ENCODE data around the gene WEE2.
"Not testable (repeated sequence)": the region's sequence is repeated elsewhere in the genome, so short reads cannot be mapped to it uniquely, and the experiment has no call there.

WEE2 gene

DNA sequence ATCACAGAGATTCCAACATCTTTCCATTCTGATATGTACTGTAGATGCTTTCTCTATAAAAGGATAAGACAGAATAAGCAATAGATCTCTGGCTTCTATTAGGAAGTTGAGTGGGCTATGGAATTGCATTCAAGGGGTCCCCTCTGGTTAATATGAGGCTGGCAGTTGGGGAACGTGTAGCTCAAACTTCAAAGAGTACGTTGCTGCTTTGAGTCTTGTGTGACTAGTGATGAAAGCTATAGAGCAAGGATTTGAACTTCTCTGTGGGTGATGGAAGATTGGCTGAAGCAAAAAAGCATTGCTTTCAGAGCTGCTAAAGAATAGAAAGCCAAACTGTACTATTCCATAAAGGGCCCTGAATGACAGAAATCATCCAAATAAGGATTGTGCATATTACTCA is 6.4 kb downstream of the WEE2 start:
- no peak for DNase-seq (ENCODE audit: low read depth in 2 of 2)

DNA sequence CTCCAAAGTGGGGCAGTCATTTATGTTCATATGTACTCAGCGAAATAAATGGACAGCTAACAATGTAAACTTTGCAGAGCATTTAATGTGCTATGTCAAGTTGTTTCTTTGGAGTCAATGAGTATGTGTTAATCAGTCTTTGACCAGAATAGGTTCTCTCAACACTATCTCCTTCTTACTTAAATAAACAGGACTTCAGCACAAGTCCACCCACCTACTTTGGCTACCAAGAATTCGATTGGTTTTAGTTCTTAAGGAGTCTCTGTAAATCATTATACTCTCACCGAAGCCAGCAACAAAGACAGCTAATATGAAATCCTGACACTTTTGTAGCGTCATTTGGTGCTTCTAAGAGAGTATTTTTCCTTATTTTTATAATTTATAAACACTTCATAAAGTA is 6.9 kb downstream of the WEE2 start:
- DNase-seq (ENCODE audit: low read depth in 2 of 2), result no peak

DNA sequence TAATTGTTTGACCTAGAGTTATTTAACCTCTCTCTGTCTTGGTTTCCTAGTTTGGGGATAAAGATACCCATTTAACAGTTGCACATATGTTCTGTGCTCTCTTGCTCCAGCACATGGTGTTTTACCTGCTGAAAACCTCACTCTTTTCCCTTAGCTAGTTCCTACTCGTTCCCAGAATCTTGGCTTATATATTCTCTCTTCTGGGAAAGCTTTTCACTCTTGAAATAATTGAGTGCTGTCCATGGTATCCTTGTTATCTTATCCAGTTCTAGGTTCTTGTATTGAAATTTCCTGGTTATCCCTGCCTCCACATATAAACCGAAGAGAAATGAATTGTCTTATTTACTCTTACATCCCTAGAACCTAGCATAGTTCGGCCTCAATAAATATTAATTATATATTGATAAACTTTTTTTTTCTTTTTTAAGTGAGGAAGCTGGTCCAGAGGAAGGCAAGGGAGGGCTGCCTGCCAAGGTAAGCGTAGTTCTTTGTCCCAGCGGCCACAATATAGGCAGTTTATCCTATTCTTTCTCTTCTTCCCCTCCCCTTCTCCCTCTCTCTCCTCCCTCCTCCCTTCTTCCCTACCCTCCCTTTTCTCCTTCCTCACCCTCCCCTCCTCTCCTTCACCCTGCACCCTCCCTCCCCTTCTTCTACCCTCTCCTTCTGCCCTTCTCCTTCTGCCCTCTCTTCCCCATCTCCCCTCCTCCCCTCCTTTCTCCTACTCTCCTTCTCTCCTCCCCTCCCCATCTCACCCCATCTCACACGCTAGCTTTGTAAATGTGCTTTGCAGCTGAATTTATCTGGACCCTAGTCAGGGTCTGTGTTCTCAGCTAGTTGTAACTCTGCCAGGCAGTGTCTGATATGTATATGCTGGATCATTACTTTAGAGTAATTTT is 7.9 kb downstream of the WEE2 start:
- DNase-seq (ENCODE audit: low read depth in 2 of 2), result no peak

DNA sequence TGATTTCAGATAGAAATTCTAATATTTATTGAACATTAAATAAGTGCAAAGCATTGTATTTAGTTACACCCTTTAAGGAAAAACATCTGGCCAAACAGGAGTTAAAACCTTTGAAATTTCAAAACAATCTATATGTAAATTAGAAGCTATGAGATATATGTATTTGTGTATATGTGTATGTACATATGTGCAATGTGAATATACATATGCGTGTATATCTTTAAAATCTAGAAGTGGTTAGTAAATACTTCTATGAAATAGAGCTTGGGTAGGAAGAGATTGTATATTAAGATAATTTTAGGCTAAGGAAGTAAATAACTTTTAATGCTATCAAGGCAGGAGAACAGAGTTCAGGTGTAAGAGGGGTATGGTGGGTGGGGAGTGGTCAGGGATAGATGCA is 9.3 kb downstream of the WEE2 start:
- no peak for DNase-seq (ENCODE audit: low read depth in 2 of 2)

DNA sequence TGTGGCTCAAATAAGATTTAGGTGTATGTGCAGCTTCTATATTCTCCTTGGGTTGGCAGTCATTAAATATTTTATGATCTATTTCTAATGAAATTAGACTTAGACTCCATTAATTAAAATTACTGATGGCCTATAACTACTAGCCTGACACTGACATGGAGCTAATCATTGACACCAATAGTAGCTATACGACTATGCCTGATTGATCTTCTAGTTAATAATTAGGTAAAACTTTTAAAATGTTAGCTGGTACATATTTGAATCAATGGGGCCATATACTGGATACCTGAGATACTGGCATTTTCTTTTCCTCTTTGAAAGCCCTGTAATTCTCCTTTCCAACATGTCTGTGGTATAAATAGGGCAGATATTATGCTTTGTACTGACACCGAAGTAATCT is 14.4 kb downstream of the WEE2 start:
- DNase-seq (ENCODE audit: low read depth in 2 of 2), result no peak

DNA sequence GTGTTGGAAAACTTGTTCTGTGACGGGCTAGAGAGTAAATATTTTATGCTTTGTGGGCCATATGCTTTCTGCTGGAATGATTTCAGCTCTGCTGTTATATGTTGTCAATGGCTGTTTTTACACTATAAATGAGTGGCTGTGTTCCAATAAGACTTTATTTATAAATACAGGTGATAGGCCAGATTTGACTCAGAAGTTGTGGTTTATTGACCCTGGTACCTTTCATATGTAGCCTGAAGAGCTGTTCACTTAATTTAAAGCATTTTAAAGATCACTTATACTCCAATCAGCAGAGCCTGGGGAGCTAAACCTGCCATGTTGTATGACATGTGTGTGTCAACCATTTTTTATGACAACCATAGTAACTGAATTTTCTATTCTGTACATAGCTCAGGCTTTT is 20.9 kb downstream of the WEE2 start:
- no peak for DNase-seq (ENCODE audit: low read depth in 2 of 2)

DNA sequence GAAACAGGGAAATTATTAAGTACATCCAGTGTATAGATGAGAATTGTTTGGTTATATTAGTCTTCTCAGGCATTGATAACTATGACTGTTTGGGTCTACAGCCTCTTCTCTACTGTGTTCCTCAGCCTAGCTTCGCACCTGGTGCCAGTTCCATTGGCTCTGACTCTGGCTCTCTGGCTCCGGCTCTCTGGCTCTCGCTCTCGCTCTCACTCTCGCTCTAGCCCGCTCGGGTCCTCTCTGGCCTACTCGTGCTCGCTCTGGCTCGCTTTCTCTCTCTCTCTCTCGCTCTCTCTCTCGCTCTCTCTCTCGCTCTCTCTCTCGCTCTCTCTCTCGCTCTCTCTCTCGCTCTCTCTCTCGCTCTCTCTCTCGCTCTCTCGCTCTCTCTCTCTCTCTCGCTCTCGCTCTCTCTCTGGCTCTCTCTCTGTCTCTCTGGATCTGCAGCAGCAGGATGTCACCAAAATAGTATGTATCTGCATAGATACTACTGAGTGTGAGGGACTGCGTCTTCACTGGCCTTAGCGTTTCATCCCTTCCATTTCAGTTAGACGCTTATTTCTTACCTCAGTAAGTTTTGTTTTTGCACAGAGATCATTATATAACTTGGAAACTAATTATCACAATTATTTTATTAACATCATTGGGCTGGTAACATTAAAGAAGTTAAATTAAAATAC is 23.5 kb downstream of the WEE2 start:
- DNase-seq (ENCODE audit: low read depth in 2 of 2), result no peak

DNA sequence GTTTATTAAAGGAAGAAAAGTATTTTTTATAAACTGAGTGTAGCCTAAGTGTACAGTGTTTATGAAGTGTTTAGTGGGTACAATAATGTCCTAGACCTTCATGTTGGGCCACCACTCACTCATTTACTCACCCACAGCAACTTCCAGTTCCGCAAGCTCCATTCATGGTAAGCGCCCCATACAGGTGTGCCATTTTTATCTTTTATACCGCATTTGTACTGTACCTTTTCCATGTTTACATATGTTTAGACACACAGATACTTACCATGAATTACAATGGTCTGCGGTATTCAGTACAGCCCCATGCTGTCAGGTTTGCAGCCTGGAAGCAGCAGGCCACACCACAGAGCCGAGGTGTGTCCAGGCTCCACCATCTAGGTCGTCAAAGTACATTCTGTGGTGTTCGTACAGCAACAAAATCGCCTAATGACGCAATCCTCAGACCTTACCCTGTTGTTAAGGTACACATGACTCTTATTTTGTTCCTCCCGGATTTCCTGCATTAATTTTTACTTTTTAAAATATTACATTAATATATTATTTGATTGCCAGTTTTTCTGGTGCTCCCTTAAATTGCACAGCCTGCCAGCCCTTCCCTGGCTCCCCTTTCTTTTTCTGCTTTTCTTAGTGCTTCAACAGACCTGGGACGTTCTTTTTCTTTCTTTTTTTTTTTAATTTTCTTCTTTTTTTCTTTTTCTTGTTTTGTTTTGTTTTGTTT is 29.1 kb downstream of the WEE2 start:
- DNase-seq (ENCODE audit: low read depth in 2 of 2), result no peak

DNA sequence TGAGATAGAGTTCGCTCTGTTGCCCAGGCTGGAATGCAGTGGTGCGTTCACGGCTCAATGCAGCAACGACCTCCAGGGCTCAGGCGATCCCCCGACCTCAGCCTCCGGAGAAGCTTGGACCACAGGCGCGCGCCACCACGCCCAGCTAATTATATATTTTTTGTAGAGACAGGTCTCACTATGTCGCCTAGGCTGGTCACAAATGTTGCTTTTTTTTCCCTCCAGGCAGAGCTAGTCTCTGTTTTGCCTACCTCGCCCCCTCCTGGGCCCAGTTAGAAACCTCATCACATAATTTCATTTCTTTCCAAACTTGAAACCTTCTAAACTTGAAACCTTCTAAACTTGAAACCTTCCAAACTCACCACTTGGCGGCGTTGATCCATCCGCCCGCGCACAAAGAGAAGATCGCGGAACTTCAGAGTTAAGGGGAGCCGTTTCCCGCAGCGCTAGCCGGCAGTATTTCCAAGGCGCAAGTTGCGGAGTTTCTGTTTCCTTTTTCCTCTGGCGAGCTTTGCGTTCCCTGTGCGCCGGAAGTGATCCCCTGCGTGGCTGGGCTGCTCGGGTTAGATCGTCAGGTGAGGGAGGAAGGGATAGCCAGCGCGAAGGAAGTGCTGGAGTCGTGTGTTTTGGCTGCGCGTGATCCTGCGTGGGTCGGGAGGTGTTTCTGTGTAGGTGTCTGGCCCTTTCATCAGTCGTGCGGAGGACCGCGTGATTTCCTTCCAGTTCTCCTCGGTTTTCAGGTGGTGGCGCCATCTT is 29.9 kb downstream of the WEE2 start, which contains the start of gene SSBP1:
Gene SSBP1, plus strand, starts transcription at position 523 of the 756 bp plus-strand sequence. CDS start 809 bp downstream, outside the sequence.
- peak; percentile 71 to 83 for DNase-seq (ENCODE audit: low read depth in 2 of 2)

DNA sequence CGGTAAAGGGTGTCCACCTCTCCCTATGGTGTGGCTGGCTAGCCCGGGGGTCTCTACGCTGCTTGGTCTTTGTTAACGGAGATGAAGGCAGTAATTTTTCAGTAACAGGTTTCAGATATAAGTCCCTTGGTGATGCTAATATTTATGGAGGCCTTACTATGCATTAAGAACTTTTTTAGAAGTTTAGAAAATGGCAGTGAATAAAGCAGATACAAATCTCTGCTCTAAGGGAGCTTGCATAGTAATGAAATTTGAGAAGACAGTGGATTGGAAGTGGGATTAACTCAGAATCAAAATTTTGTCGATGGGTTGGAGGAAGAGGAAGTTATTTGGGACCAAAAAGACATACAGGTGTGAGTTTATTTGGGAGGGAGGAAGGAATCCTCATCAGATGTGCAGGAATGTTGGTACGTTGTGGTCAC is 30.4 kb downstream of the WEE2 start:
- no peak for DNase-seq (ENCODE audit: low read depth in 2 of 2)

DNA sequence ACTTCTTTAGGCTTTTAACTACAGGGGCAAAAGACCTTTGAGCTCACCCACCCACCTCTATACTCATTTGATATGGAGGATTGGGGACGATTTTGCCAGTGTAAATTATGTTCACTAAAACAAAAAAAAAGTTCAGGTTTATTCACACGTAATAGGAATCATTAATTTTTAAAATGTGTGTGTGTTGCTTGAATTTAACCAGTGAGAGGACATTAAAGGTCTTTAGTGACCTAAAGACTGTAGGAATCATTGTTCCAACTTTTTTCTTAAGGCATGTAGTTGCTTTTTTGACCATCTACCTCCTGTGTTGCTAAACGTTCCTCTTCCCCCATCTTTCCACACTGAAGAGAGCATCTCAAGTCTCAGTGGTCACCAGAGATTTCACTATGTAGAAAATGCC is 31.1 kb downstream of the WEE2 start:
- no peak for DNase-seq (ENCODE audit: low read depth in 2 of 2)

DNA sequence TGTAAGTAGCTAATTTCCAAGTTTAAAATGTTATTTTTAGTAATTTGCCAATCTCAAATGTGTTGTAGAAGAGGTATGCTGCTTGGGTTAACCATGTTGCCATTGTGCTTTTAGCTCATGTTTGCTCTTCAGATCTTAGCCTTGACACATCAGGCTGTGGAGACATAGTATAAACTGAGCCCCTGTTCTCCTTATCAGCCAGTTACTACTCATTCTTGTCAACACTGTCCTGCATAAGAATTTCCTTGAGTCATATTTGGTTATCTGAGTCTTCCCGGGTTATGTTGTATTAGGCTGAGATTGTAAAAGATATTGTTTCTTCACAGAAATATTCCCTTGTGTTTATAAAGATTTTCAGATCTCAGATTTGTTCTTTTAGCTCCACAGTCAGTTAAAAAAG is 34.1 kb downstream of the WEE2 start:
- no peak for DNase-seq (ENCODE audit: low read depth in 2 of 2)

DNA sequence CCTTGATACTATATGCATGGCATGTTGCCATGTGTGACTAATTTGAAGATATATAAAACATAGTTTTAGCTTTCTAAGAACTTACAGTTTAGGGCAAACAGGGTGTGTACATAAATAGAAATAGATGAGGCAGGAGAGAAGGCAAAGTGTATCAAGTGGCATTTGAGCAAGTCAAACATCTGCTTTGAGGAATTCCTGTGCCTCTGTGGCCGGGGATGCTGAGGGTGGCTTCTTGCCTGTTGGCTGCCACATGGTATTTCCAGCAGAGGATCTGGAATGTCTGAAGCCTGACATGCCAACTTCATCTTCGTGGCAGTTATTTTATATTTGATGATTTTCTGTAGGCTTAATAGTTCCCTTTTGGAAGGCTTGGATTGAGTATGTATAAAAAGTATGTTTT is 36.0 kb downstream of the WEE2 start:
- no peak for DNase-seq (ENCODE audit: low read depth in 2 of 2)

DNA sequence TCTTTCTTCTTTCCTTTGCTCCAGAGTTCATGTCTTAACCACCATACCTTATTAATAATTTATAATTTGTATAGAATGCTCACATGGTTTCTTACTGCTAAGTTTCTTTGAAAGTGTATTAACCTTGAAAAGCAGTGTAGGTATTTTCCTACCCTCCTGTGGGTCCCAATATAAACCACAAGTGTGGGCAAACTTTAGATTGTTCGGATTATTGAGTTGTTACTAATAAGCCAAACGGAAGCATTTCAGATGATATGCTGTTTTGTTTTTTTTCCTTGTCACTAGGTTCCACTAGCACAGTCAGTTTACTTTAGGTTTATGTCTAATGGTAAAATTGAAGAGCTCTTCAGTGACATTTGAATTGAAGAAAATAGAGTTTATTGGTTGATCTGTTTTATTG is 40.2 kb downstream of the WEE2 start:
- DNase-seq (ENCODE audit: low read depth in 2 of 2), result no peak

DNA sequence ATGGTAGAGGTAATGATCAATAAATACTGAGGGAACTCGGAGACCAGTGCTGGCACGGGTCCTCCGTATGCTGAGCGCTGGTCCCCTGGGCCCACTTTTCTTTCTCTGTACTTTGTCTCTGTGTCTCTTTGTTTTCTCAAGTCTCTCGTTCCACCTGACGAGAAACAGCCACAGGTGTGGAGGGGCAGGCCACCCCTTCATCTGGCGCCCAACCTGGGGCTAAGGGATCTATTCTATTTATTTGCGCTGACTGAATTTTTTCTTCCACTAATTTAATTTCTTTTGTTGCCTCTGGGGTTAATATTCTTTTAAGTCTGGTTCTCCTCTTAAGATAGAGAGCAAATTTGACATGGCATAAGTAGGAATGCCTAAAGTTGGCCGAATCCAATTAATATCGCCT is 43.8 kb downstream of the WEE2 start:
- not testable (repeated sequence) for DNase-seq (ENCODE audit: low read depth in 2 of 2)

DNA sequence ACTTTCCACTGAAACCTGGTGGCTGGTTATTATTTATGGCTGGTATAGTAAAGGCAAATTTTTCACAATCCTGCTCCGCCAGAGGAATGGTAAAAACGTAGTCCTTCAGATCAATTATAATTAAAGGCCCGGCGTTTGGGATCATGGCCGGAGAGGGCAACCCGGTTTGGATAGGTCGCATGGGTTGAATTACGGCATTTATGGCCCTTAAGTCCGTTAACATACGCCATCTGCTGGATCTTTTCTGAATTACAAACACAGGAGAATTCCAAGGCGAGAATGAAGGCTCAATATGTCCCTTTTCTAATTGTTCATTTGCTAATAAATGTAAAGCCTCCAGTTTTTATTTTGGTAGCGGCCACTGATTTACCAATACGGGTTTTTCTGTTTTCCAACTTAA is 44.5 kb downstream of the WEE2 start:
- DNase-seq (ENCODE audit: low read depth in 2 of 2), result no peak

DNA sequence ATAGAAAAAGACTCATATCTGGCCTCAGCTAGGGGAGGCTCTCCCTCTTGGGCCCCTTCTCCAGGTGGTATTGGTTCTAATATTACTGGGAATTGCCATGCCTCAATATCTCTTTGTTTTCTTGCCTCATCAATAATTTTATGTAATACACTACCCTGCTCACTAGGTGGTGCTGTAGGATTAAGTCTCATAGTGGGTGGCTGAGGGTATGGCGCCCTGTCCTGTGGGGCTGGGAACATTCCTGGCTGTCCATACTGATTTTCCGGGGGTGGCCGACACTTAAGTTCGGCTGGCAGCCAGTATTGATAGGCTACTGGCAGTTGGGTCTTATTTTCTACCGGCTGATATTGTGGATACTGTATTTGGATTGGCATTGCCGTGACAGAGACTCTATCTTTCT is 46.8 kb downstream of the WEE2 start:
- no peak for DNase-seq (ENCODE audit: low read depth in 2 of 2)

DNA sequence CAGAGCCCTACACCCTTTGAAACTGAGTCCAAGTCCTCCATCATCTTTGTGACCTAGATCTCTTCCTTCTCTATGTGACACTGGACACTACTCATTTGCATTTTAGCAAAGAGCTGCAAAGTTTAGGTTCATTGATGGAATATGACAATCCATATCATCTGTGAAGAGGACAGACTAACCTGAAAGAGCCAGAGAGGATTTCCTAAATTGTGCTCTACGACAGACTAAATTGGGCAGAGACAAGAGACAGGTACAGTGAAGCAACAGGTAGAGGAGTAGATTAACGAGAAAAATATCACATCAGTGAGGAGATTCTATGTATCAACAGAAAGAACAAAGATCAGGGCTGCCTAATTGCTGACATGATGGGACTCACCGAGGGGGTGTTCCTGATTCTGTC is 55.6 kb downstream of the WEE2 start, which contains the start of gene TAS2R3:
Gene TAS2R3, plus strand, starts transcription at position 301 of the 400 bp plus-strand sequence. Its CDS starts 62 bp downstream, at position 363.
- no peak for DNase-seq (ENCODE audit: low read depth in 2 of 2)

DNA sequence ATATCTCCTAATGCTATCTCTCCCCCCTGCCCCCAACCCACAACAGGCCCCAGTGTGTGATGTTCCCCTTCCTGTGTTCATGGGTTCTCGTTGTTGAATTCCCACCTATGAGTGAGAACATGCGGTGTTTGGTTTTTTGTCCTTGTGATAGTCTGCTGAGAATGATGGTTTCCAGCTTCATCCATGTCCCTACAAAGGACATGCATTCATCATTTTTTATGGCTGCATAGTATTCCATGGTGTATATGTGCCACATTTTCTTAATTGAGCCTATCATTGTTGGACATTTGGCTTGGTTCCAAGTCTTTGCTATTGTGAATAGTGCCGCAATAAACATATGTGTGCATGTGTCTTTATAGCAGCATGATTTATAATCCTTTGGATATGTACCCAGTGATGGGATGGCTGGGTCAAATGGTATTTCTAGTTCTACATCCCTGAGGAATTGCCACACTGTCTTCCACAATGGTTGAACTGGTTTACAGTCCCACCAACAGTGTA is 62.0 kb downstream of the WEE2 start:
- DNase-seq (ENCODE audit: low read depth in 2 of 2), result not testable (repeated sequence)

DNA sequence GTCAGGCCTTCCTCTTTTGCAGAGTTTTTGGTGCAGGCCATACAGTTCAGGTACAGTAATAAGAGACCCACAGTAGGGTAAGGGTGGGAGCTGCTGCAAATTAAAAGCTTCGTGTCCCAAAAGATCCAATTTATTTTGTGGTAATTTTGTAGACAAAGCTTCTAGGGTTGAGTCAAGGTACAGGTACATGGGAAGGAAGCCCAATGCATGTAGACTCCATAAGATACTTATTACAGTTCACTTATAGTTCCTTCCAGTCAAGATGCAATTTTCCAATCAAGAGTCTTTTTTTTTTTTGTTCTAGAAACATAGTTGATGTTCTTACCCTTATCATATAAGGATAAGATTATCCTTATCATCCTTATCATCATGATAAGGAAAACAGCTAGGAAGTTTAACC is 68.2 kb downstream of the WEE2 start, which contains the start of gene TAS2R4:
Gene TAS2R4, plus strand, starts transcription at position 301 of the 400 bp plus-strand sequence. CDS start 1,815 bp downstream, outside the sequence.
- no peak for DNase-seq (ENCODE audit: low read depth in 2 of 2)
